C1 segment of cervical spinal cord (tissue), 14 donors: Measurements from ENCODE around the gene CAGE1.
"Not testable (repeated sequence)": the region's sequence is repeated elsewhere in the genome, so short reads cannot be mapped to it uniquely, and the experiment has no call there.

ENCODE experiments used
- DNase-seq, 14 donors: peaks; one replicate each; lab custom pipeline; 2025; lab: John Stamatoyannopoulos, UW

CAGE1 gene

DNA sequence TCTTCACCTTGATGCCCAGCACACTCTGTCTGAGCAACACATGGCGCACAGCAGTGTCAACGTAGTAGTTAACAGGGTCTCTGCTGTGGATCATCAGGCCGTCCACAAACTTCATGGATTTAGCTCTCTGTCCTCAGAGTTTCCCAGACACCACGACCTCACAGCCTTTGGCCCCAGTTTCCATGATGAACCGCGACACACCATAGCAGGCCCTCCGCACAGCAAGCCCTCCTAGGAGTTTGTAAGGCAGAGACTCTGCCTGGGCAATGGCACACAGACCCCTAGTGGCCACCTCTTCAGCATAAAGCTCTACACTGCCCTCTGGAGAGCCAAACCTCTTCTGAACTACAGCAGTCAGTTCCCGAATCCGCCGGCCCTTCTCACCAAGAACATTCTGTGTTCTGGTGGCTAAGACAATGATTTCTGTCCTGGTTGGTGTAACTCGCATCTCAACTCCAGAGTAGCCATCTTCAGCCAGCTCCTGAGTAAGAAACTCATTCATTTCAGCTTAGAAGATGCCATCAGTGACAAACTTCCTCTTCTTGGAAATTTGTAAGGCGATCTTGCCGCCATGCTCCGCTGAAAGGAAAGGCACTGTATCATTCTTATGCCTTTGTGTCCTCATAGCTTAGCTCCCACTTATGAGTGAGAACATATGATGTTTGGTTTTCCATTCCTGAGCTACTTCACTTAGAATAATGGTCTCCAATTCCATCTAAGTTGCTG lies 50.4 kb downstream of the CAGE1 start:
- DNase-seq, result not testable (repeated sequence)

DNA sequence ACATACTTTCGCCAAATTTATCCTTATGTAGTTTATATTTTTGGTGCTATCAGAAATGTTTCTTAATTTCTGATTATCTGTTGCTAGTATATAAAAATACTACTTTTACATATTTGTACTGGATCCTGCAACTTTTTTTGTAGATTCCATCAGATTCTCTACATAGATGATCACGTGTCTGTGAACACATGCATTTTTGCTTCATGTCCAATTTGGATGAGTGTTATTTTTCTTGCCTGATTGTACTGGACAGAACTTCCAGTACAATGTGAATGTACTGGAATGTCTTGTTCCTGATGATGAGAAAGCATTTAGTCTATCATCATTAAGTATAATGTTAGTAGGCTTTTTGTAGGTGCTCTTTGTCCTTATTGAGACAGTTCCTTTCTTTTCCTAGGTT lies 51.5 kb downstream of the CAGE1 start:
- DNase-seq, result no peak

DNA sequence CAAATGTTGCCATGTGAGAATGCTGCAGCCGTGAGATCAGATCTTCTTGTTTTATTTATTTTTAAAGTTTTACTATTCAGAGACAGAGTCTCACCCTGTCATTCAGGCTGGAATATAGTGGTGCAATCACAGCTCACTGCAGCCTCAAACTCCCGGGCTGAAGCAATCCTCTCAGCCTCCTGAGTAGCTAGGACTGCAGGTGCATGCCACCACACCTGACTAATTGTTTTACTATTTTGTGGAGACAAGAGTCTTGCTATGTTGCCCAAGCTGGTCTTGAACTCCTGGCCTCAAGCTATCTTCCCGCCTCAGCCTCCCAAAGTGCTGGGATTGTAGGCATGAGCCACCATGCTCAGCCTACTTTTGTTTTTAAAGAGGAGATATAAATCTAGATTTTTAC lies 54.0 kb downstream of the CAGE1 start:
- no peak for DNase-seq

DNA sequence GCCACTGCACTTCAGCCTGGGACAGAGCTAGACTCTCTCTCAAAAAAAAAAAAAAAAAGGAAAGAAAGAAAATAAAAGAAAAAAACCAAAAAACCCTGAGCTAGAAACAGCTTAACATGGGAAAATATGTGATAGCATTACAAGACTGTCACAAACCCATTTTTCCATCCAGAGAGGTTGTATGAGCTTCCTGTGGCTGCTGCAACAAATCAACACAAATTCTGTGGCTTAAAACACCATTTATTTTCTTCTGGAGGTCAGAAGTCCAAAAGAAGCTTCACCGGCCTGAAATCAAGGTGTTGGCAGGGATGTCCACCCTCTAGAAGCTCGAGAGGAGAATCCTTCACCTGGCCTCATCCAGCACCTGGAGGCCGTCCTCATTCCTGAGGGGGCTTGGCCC lies 54.9 kb downstream of the CAGE1 start:
- DNase-seq, result no peak

DNA sequence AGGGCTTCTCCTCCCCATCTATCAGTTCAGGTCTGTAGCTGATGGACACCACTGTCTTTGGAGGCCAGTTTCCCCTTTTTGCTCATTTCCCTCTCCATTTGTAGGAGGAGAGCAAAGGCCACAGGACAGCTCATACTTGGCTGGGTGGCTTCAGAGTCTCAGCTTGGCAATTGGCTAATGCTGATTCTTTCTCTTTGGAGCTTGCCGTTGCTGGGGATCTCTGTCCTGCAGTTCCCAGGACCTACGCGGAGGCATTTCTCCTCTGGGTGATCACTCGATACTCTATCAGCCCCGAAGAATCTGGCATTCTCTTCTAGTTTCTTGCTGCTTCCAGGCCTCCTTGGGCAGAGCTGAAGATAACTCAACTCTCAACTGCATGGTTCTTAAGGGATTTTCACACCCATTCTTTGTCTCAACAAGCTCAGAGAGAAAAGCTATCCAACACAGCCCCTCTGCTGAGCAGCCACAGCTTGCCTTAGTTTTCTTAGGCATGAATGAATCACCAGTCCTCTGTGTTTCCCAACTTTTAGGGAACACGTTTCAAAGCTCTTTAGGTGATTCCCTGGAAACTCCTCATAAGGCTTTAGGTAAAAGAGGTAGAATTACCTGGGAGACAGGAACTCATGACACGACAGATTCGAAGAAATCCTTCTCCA lies 57.3 kb downstream of the CAGE1 start:
- no peak for DNase-seq

DNA sequence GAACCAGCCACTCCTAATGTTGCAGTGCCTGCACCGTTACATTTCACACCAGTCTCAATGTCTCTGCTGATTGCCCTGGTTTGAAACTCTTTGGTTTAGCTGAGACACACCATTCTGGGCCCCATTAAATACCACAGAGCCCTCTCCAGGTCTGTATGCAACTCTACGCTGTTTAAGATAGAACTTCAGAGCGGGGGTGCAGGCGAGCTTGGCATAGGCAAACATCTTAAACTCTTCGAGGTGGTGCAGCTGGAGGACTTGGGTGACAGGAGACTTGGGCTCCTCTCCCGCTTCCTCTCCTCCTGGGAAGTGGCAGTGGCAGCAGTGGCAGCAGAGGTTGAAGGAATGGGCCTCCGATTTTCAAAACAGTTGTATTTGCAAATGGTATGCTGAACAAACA lies 58.1 kb downstream of the CAGE1 start:
- DNase-seq, result no peak

DNA sequence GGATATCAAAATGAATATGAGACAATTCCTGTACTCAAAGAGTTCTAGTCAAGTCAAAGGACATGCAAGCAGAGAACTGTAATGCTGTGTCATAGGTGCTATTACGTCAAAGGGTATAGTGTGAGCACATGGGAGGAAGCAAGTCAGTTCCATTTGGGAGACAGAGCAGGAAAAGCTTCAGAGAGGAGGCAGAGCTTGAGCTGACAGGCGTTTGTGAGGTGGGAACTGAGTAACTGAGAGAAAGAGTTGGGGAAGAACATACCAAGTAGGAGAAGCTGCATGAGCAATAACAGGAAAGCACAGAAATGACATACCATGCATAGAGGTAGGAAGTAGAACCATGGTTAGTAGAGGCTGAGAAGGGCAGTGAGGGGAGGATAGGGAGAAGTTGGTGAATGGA lies 61.3 kb downstream of the CAGE1 start:
- no peak for DNase-seq

DNA sequence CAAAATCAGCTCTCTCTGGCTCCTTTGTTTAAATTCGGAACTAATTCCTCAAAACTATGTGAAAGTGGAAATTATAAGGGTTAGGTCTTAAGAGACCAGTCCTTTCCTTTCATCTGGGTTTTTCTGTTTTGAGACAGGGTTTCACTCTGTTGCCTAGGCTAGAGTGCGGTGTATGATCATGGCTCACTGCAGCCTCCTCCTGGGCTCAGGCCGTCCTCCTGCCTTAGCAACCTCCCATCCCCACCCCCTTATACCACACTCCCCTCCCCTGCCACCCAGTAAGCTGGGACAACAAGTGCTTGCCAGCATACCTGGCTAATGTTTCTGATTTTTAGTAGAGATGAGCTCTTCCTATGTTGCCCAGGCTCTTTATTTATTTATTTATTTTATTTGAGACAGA lies 63.8 kb downstream of the CAGE1 start:
- no peak for DNase-seq

DNA sequence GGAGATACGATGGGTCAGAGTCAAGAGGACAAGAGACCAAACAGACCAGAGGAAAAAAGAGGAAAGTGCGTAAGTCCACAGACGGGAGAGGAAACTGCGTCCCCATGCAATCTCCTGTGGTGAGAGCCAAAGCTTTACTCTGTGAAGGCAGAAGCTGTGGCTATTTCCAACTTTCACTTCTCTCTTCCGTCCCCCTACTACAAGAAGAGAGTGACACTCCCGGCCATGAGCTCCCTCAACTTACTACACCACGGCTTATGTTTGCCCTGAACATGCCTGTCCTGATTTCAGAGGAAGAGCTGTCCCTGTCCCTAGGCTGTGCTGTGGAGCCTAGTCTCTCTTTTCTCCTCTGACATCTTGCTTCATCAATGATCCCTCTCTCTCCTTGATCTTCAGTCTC lies 65.0 kb downstream of the CAGE1 start:
- DNase-seq, result peak in 8 of 14 donors; percentile 3 to 53 (median 25)

DNA sequence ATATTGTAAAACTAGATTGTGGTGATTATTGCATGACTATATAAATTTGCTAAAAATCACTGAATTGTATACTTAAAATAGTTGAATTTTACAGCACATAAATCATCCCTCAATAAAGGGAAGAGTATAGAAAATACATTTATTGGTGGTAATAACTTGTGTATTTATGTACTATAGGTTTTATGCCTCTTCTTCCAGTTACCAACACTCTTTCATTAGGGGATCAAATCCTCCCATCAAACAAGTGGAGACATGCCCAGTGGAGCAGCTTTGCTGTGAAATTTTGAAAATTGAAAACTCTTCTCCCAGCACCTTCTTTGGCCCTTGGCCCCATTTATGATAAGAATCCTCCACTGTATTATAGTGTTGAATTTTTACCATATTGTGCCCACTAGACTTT lies 66.5 kb downstream of the CAGE1 start:
- no peak for DNase-seq

DNA sequence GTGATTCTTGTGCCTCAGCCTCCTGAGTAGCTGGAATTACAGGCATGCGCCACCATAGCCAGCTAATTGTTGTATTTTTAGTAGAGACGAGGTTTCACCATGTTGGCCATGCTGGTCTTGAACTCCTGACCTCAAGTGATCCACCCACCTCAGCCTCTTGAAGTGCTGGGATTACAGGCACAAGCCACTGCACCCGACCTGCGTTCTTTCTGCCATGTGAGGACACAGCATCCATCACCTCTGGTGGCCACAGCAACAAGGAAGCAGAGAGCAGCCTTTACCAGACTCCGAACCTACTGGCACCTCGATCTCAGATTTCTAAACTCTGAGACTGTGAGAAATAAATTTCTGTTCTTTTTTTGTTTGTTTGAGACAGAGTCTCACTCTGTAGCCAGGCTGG lies 67.7 kb downstream of the CAGE1 start:
- DNase-seq, result not testable (repeated sequence)

DNA sequence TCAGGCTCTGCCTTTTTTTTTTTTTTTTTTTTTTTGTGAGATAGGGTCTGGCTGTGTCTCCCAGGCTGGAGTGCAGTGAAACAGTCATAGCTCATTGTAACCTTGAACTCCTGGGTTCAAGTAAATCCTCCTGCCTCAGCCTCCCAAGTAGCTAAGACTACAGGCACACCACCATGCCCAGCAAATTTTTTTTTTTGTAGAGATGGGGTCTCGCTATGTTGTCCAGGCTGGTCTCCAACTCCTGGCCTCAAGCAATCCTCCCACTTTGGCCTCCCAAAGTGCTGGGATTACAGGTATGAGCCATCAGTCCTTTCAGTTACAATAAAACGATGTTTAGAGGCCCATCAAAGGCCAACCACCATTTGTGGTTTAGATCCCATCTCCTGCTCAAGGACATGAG lies 70.1 kb downstream of the CAGE1 start:
- not testable (repeated sequence) for DNase-seq

DNA sequence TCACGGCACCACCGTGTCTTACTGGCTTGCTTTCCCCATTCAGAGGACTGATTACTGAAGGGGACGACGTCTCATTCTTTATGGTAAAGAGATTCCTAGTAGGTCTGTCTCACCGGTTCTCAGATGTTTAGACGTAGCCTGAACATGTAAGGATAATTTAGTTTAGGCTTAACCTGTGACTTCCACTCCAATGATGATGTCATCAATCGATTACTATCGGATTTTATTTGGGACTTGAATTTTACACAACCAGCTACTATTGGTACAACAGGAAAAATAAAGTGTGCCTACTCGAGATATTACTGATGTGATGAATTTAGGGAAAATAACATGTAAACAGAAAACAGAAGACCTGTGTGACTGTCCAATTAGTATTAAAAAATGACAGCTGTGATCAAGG lies 72.0 kb downstream of the CAGE1 start:
- DNase-seq, result no peak

DNA sequence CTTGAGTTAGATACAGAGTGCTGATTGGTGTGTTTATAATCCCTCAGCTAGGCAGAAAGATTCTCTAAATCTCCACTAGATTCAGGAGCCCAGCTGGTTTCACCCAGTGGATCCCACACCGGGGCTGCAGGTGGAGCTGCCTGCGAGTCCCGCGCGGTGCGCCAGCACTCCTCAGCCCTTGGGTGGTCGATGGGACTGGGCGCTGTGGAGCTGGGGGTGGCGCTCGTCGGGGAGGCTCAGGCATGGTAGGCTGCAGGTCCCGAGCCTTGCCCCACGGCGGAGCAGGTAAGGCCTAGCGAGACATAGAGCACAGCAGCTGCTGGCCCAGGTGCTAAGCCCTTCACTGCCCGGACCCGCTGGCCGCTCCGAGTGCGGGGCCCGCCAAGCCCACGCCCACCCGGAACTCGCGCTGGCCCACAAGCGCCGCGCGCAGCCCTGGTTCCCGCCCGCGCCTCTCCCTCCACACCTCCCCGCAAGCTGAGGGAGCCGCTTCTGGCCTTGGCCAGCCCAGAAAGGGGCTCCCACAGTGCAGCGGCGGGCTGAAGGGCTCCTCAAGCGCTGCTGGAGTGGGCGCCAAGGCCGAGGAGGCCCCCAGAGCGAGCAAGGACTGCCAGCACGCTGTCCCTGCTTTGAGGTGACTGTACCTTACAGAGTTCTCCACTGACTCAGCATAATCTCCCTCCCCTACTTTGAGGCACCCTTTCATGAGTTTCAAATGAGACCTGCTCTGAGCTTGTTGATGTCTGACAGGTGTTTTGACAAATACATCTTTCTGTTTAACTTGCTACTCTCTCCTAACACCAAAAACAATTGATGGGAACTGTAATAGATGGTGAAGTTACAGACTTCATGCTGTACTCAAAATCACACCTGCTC lies 72.6 kb downstream of the CAGE1 start:
- no peak for DNase-seq

DNA sequence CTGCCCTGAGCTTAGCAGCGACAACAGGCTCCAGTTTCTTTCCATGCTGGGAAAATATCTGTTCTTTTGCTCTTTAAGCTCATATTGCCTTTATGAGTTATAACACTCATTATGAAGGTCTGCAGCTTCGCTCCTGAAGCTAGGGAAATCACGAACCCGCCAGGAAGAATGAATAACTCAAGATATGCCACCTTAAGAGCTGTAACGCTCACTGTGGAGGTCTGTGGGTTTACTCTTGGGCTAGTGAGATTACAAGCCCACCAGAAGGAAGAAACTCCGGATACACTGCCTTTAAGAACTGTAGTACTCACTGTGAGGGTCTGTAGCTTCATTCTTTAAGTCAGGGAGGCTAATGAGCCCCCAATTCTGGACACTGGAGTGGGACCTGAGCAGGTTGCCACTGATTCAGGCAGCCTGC lies 73.6 kb downstream of the CAGE1 start:
- DNase-seq, result no peak

DNA sequence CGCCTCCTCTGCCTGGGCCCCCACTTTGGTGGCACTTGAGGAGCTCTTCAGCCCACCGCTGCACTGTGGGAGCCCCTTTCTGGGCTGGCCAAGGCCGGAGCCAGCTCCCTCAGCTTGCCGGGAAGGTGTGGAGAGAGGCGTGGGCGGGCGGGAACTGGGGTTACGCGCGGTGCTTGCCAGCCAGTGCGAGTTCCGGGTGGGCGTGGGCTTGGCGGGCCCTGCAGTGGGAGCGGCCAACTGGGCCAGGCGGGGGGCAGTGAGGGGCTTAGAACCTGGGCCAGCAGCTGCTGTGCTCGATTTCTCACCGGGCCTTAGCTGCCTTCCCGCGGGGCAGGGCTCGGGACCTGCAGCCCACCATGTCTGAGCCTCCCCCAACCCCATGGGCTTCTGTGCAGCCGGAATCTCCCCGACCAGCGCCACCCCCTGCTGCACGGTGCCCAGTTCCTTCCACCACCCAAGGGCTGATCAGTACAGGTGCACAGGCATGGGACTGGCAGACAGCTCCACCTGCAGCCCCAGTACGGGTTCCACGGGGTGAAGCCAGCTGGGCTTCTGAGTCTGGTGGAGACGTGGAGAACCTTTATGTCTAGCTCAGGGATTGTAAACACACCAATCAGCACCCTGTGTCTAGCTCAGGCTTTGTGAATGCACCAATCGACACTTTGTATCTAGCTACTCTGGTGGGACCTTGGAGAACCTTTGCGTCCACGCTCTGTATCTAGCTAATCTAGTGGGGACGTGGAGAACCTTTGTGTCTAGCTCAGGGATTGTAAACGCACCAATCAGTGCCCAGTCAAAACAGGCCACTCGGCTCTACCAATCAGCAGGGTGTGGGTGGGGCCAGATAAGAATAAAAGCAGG lies 74.2 kb downstream of the CAGE1 start:
- not testable (repeated sequence) for DNase-seq

DNA sequence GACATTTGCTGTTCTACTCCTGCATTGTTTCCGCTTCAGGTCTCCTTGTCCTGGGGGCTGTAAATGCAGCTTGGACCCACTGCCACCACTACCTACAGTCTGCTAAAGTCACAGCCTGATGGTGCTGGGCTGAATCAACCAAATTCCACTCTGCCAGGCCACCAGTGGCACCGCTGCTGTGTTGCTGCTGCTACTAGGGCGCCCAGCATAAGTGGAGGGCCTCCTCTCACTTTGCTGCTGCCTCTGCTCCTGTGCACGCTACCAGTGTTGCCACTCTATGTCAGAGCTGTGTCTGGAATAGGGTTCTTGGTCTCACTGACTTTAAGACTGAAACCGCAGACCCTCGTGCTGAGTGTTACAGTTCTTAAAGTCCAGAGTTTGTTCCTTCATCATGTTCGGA lies 75.1 kb downstream of the CAGE1 start:
- no peak for DNase-seq

DNA sequence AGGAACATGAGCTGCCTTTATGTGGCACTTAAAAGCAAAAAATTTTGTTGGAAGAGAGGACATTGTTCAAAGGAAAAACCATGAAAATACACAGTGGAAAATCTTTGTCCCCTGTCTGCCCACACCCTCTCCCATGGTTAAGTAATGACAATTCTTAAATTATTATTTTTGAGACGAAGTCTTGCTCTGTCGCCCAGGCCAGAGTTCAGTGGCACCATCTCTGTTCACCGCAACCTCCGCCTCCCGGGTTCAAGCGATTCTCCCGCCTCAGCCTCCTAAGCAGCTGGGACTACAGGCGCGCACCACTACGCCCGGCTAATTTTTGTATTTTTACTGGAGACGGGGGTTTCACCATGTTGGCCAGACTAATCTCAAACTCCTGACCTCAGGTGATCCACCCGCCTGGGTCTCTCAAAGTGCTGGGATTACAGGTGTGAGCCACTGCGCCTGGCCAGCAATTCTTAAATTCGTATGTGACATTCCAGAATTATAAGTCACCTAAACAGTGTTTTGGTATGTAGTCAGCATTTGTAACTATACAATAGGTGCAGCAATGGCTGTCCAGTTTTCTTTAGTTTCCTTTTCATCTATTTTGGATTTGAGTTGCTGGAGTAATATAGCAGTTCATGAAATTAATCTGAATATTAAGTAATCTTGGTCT lies 75.9 kb downstream of the CAGE1 start:
- DNase-seq, result no peak

DNA sequence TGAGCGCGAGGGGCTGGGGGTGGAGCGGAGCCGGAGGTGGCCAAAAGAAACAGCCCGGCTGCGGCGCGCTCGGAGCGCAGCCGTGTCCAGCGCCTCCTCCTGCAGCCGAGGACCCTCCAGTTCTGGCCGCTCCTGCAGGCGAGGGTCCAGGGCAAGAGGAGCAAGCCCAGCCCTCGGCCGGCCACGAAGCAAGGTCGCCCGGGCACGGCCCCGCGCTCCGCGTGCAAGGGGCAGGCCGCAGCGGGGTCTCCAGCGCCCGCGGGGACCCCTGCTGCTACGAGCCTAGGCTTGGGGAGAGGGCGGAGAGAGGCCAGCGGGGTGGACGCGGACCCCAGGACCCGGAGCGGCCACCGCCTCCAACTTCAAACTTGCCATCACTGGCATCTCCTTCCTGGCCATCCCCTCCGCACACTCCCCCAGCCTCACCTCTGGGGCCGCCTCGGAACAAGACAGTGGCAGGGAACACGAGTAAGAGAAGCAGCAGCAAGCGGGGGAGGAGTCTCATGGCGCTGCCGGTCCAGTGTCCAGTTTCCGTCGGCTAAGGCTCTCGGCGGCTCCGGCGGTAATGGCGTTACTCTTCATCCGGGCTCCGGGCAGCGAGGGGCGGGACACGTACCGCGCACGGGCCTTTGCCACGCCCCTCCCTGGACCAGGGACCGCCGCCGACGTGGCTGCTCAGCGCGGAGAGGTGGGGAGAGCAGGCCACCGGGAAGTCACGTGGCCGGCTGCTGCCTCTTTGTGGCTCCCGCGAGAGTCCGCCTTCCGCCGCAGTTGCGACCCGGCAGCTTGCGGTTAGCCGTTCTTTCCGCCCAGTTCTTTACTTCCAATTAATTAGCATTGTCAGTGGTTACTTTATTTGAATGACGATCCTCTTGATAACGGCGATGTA lies 76.7 kb downstream of the CAGE1 start, which contains the start of gene SSR1:
TSS of gene SSR1 (minus strand) at position 584 of the 889 bp plus-strand sequence. CDS start at position 505, 79 bp downstream.
- peak; percentile 64 to 97 (median 95) for DNase-seq
